GM12878 (cell line): ENCODE data around the gene CFAP161. TPM values are rescaled to one million over a fixed set of nuclear protein-coding genes. Genes with fewer than 3 reads are reported as not detected.

Source experiments
- ATAC-seq: fragments of 200-7000 bp; cut with Tn5 transposase; 3 replicates; pipeline ENCODE4 v1.9.1; 2020; ENCODE audit warnings: mild to moderate bottlenecking, moderate library complexity
- BruUV-seq: library from RNA; stranded (reverse); fragments of 400-500 nt; replicated peaks from 2 replicates; lab custom pipeline; 2021; lab: Mats Ljungman, UMichigan
- CTCF ChIA-PET: fragments of 300-600 bp; sonication (Branson Sonifier 250); formaldehyde crosslinking; extraction: SDS; loops from one replicate; lab custom pipeline; 2021; ENCODE audit warnings: inconsistent platforms; lab: Yijun Ruan, JAX
- POLR2A ChIA-PET: fragments of 350-600 bp; formaldehyde crosslinking; extraction: SDS; loops from one replicate; lab custom pipeline; 2021; ENCODE audit warnings: inconsistent platforms; lab: Charles Lee
- RAD21 ChIA-PET: fragments of 300-600 bp; sonication (Branson Sonifier 250); formaldehyde crosslinking; loops from one replicate; lab custom pipeline; 2023; ENCODE audit warnings: antibody characterized with exemption; ENCODE audit not compliant: unreplicated experiment; lab: Charles Lee
- SMC1A ChIA-PET: fragments of 300-600 bp; sonication (Branson Sonifier 250); formaldehyde crosslinking; loops from one replicate; lab custom pipeline; 2023; ENCODE audit not compliant: unreplicated experiment, uncharacterized antibody; lab: Charles Lee
- DNase-seq: peaks from one replicate; pipeline ENCODE4 v3.0.0-alpha.2; 2011; ENCODE audit warnings: low read depth, low spot score
- FAIRE-seq: peaks from 3 replicates; lab custom pipeline; 2011; peaks lifted over from hg19 to GRCh38; lab: Jason Lieb, UNC
- H2AFZ ChIP-seq: 2 replicates; pipeline ENCODE4 v1.6.0; 2011; ENCODE audit warnings: low read depth, low read length, control low read depth; ENCODE audit not compliant: control insufficient read depth
- H3K27ac ChIP-seq: 2 replicates; pipeline ENCODE4 v1.5.1; 2011; ENCODE audit warnings: control low read depth; ENCODE audit not compliant: control insufficient read depth, insufficient read depth
- H3K27me3 ChIP-seq, 2 experiments: replicated peaks in 1 of 2; 2 replicates each; pipeline versions ENCODE4 v1.6.0 to v1.6.1; 2011; ENCODE audit warnings: low read length in 1 of 2; ENCODE audit not compliant: control insufficient read depth in 2 of 2, insufficient read depth in 2 of 2
- H3K36me3 ChIP-seq, 2 experiments: 2 replicates each; pipeline ENCODE4 v1.5.1; 2011; ENCODE audit warnings: low read length in 1 of 2; ENCODE audit not compliant: control insufficient read depth in 2 of 2, insufficient read depth in 2 of 2
- H3K4me1 ChIP-seq: 2 replicates; pipeline ENCODE4 v1.6.1; 2011; ENCODE audit warnings: mild to moderate bottlenecking, low read length, moderate library complexity, mixed read lengths; ENCODE audit not compliant: control insufficient read depth, insufficient read depth
- H3K4me2 ChIP-seq: 2 replicates; pipeline ENCODE4 v1.6.0; 2011; ENCODE audit warnings: control low read depth; ENCODE audit not compliant: control insufficient read depth, insufficient read depth
- H3K4me3 ChIP-seq: fragments of 200-600 bp; sonication (generic); 2 replicates; pipeline ENCODE4 v1.5.1; 2016
- H3K79me2 ChIP-seq: 2 replicates; pipeline ENCODE4 v1.6.0; 2011; ENCODE audit warnings: low read length; ENCODE audit not compliant: control insufficient read depth, insufficient read depth
- H3K9ac ChIP-seq: 2 replicates; pipeline ENCODE4 v1.8.0; 2011; ENCODE audit warnings: low read length, control low read depth, mixed read lengths; ENCODE audit not compliant: control insufficient read depth, insufficient read depth
- H3K9me3 ChIP-seq: replicated peaks from 3 replicates; pipeline ENCODE4 v1.5.1; 2011; ENCODE audit warnings: mild to moderate bottlenecking, low read length; ENCODE audit not compliant: control insufficient read depth, insufficient read depth
- H4K20me1 ChIP-seq: 2 replicates; pipeline ENCODE4 v1.6.0; 2011; ENCODE audit not compliant: control insufficient read depth, insufficient read depth
- PML ChIP-seq: IDR thresholded peaks from 2 replicates; pipeline ENCODE4 v1.6.1; 2012; ENCODE audit warnings: low read length, inconsistent platforms
- POU2F2 ChIP-seq: IDR thresholded peaks from 3 replicates; pipeline ENCODE4 v1.6.1; 2011; ENCODE audit warnings: low read depth, mild to moderate bottlenecking, low read length, borderline replicate concordance
- RAD21 ChIP-seq: IDR thresholded peaks from 2 replicates; pipeline ENCODE4 v1.6.1; 2011; ENCODE audit warnings: mild to moderate bottlenecking, low read depth, low read length, moderate library complexity; ENCODE audit not compliant: insufficient read depth
- SMC3 ChIP-seq: IDR thresholded peaks from 2 replicates; pipeline ENCODE4 v1.6.1; 2011; ENCODE audit warnings: low read length, improper control_type of control experiment, borderline replicate concordance
- SRF ChIP-seq, 2 experiments: IDR thresholded peaks; 2 replicates each; pipeline ENCODE4 v1.6.1; 2011; ENCODE audit warnings: low read depth in 2 of 2, low read length in 2 of 2, mild to moderate bottlenecking in 1 of 2, moderate library complexity in 1 of 2
- WGBS: methylation state at CpG from one replicate; pipeline ENCODE4 v1.1.6; 2016; ENCODE audit warnings: low lambda C conversion rate; ENCODE audit not compliant: insufficient replicate concordance, insufficient coverage; ENCODE audit errors: missing lambda C conversion rate; 5-methylcytosine and 5-hydroxymethylcytosine counted together
- in situ Hi-C: fragments of 300-500 bp; cut with MboI; formaldehyde crosslinking; loops from 9 replicates; pipeline ENCODE4 v1.14.3; 2018; ENCODE audit warnings: mixed read lengths
- intact Hi-C: fragments of 100-400 bp; cut with micrococcal nuclease; formaldehyde crosslinking; loops from one replicate; pipeline ENCODE4 v1.14.2; 2022; ENCODE audit not compliant: unreplicated experiment
- polyA plus RNA-seq, 11 experiments: library from polyadenylated mRNA; depleted of rRNA in 4 of 11; unstranded in 6 of 11; stranded (reverse) in 5 of 11; fragments of >200 nt; fragmentation: Nextera tagmentation in 4 of 11; fragmentation: Illumina TruSeq in 1 of 11; extraction: Ambion mirVana in 4 of 11; extraction: Trizol in 1 of 11; gene quantifications; 1 replicate in 1 of 11; 2 replicates in 10 of 11; pipeline versions ENCODE4 v1.2.1 to v1.2.3, GENCODE V29; 2011 to 2016; ENCODE audit warnings: inconsistent platforms in 2 of 11, missing spikeins in 2 of 11, low read depth in 1 of 11
- total RNA-seq, 4 experiments: library from RNA; depleted of rRNA in 3 of 4; stranded (reverse); fragments of >200 nt in 3 of 4; fragmentation: Illumina TruSeq in 1 of 4; extraction: Trizol in 1 of 4; gene quantifications; 2 replicates each; pipeline versions ENCODE4 v1.2.1 to v1.2.3, GENCODE V29; 2013 to 2021
- TF ChIP-seq, protein P1 (sequence below), 3 experiments: IDR thresholded peaks in 2 of 3; conservative IDR thresholded peaks in 1 of 3; 2 replicates each; pipeline ENCODE4 v1.5.1; 2011; ENCODE audit warnings: low read depth in 3 of 3, low read length in 3 of 3, mild to moderate bottlenecking in 3 of 3, control low read depth in 2 of 3, moderate library complexity in 2 of 3, inconsistent platforms in 1 of 3, mixed read lengths in 1 of 3; ENCODE audit not compliant: control insufficient read depth in 2 of 3, insufficient read depth in 1 of 3; ENCODE audit errors: extremely low read depth in 1 of 3

CFAP161 gene
- total and polyA plus RNA-seq, 10 of the 15 experiments (the other 5 are each of a cell fraction or from before 2014, with no cell fraction given) = 0.31 TPM; not detected in 9

DNA sequence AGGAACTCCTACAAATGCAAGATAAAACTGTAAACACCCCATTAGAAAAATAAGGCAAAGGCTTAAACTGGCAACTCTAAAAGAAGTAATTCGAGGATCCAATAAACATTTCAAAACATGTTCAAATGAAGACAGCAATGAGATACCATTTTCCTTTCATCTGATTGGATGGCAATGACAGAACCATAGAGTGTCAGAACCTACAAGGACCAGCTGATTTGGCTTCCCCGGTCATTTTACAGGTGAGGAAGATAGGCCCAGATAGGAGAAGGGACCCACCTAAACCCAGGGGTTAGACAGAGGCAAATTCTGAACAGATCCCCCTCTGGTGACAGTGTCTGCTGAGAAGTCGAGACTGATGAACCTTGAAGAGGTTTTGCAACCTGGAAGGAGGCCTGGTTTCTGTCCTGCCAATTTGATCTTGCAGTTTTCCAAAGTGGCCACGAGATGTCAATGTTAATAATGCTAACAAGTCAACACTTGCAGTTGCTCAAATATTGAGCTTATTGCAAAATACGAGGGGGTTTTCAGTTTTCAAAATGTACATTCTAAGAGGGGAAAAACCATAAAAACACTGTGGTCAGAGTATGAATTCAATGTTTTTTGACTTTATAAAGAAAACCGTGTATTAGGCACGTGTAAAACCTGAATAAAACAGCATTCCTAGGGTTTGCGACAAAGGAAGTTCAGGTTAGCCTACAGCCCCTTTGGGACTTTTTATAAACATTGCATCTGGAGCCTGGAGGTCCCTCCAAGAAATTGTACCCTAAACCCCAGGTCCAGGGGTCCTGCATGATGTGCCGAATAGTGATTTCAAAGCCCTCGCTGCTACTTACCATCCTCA lies 21.5 kb downstream of the CFAP161 start:
- DNase-seq (no peak), FAIRE-seq (no peak), ATAC-seq (peak; percentile 76)
- intact Hi-C loops = loop anchor here (1.0 to 5.0 kb wide), 3 partner anchors 49 to 247 kb away; no protein-coding TSS in a partner anchor
- CTCF ChIA-PET = interaction anchor here (0.6 to 8.1 kb wide), 20 partner anchors 8 to 367 kb away, joined by 3 to 249 read pairs (median 4); partner anchors contain the start of gene CFAP161
- RAD21 ChIA-PET = interaction anchor here (0.6 to 4.3 kb wide), 9 partner anchors 44 to 1204 kb away, joined by 3 to 118 read pairs (median 3); no protein-coding TSS in a partner anchor
- in situ Hi-C loops = loop anchor here (5.0 kb wide), 1 partner anchor 112 kb away; no protein-coding TSS in a partner anchor
- BruUV-seq = no TSS peak
- Histone ChIP-seq H3K27ac (no peak overlapping the region), H3K4me2 (no peak overlapping the region), H4K20me1 (no peaks in the 10 kb centered on the region), H3K9ac (no peak overlapping the region), H3K36me3 (no peaks in the 10 kb centered on the region), H3K9me3 (no peaks in the 10 kb centered on the region), H3K4me3 (no peak overlapping the region), H2AFZ (no peak overlapping the region)
- SMC1A ChIA-PET = interaction anchor here (0.6 to 6.2 kb wide), 14 partner anchors 12 to 245 kb away, joined by 3 to 102 read pairs (median 4); no protein-coding TSS in a partner anchor
- POLR2A ChIA-PET = interaction anchor here (1.0 kb wide), 1 partner anchor 111 kb away, joined by 3 read pairs; no protein-coding TSS in a partner anchor
- WGBS = 21% methylated on average over 10 of the region's 10 CpGs
- TF ChIP-seq, protein P1, sequence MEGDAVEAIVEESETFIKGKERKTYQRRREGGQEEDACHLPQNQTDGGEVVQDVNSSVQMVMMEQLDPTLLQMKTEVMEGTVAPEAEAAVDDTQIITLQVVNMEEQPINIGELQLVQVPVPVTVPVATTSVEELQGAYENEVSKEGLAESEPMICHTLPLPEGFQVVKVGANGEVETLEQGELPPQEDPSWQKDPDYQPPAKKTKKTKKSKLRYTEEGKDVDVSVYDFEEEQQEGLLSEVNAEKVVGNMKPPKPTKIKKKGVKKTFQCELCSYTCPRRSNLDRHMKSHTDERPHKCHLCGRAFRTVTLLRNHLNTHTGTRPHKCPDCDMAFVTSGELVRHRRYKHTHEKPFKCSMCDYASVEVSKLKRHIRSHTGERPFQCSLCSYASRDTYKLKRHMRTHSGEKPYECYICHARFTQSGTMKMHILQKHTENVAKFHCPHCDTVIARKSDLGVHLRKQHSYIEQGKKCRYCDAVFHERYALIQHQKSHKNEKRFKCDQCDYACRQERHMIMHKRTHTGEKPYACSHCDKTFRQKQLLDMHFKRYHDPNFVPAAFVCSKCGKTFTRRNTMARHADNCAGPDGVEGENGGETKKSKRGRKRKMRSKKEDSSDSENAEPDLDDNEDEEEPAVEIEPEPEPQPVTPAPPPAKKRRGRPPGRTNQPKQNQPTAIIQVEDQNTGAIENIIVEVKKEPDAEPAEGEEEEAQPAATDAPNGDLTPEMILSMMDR (IDR thresholded peaks at IDR 0.05 in 2 of 3, conservative IDR thresholded peaks at IDR 0.05 in 1 of 3; ENCODE audit: control insufficient read depth in 2 of 3, extremely low read depth in 1 of 3, insufficient read depth in 1 of 3, low read depth in 3 of 3, low read length in 3 of 3) = peak; percentile 55 to 63 (median 58); a peak in 5 of 6 replicates
- TF ChIP-seq RAD21 (peak; percentile 66), SRF (IDR thresholded peaks at IDR 0.05; ENCODE audit: low read depth in 2 of 2, low read length in 2 of 2) (no peak), SMC3 (peak; percentile 76; the same call in 1 of the 2 replicates), PML (no peak), POU2F2 (no peak)
- TF ChIP-seq, all 136 proteins: peak for 3
- H3K4me1 ChIP-seq = no peaks in the 10 kb centered on the region
- peaks cover 0 to 2% of the 10 kb centered on the region in 2 experiments; a peak in 1 of 4 replicates for H3K27me3 ChIP-seq
- no peaks in the 10 kb centered on the region for H3K79me2 ChIP-seq
